SKM-1 (cell line): ENCODE measurements around the gene MRAP2.
"Not testable (repeated sequence)": the region's sequence is repeated elsewhere in the genome, so short reads cannot be mapped to it uniquely, and the experiment has no call there.

Source experiments
- DNase-seq: peaks from one replicate; lab custom pipeline; 2025; ENCODE audit not compliant: unreplicated experiment; lab: John Stamatoyannopoulos, UW

The MRAP2 gene

DNA sequence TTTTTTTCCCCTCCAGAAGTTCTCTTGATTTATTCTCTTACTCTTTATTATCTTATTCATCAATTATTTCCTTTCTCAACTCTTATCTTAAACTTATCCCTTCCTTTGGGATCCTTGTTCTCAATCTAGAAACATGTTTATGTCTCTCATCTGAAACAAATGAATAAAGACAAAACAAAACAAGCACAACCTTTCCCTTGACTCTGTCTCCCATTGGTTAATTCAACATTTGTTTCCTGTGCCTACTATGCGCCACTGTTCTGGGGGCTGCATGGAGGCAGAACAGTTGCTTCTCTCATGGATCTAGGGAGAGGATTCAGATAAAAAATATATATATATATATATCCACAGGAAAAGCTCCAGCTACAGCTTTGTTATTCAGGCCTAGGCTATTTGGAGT is 5.2 kb upstream of the MRAP2 start:
- DNase-seq: no peak

DNA sequence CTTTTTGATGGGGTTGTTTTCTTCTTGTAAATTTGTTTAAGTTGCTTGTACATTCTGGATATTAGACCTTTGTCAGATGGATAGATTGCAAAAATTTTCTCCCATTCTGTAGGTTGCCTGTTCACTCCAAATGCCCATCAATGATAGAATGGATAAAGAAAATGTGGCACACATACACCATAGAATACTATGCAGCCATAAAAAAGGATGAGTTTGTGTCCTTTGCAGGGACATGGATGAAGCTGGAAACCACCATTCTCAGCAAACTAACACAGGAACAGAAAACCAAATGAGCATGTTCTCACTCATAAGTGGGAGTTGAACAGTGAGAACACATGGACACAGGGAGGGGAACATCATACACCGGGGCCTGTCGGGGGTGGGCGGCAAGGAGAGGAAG is 1.6 kb upstream of the MRAP2 start:
- DNase-seq: not testable (repeated sequence)

DNA sequence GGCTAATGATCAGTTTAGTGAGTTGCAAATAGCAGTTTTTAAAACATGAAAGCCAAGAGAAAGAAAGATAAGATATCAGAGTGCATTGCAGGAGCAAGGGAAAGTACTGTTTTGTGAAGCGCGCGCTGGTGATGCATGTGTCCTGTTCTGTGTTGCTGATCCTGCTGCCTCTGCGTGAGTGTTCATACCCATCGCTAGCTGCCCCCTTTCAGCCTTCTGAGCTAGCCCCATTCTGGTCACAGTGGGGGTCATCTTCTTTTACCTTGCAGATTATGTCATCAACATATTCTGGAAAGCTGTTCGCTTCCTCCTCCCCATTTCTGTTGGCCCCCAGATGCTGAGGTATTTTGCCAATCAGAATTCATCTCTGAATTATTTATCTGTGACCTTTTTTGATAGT is 1.9 kb downstream of the MRAP2 start:
- DNase-seq: no peak

DNA sequence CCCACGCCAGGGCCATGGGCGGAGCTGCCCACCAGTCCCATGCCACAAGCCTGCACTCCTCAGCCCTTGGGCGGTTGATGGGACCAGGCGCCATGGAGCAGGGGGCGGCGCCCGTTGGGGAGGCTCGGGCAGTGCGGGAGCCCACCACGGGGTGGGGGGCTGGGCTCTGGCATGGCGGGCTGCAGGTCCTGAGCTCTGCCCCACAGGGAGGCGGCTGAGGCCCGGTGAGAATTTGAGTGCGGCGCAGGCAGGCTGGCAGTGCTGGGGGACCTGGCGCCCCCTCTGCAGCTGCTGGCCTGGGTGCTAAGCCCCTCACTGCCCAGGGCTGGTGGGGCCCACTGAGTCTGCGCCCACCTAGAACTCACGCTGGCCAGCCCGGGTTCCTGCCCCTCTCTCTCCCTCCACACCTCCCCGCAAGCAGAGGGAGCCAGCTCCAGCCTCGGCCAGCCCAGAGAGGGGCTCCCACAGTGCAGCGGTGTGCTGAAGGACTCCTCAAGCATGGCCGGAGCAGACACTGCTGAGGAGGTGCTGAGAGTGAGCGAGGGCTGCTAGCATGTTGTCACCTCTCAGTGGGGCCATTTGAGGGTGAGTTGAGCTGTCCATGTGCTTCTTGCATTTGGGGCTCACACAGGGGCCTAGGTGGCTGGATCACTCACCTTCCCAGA is 4.0 kb downstream of the MRAP2 start:
- DNase-seq: no peak

DNA sequence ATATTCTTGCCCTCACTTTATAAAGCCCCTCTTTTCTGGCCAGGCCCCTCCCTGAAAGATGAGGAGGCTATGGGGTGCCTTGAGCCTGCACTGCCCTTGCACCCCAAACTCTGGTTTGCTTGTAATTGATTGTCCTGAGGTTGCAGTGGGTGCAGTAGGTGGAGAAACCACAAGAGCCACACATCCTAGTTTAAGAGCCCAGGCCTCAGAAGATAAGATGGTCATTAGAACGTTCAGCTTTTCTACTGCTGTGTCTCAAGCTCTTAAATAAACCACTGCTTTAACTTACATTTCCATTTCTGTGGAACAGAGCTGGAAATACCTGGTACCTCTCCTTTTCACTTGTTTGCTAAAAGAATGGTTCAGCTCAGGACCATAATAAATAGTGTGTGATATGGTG is 9.0 kb downstream of the MRAP2 start:
- no peak for DNase-seq

DNA sequence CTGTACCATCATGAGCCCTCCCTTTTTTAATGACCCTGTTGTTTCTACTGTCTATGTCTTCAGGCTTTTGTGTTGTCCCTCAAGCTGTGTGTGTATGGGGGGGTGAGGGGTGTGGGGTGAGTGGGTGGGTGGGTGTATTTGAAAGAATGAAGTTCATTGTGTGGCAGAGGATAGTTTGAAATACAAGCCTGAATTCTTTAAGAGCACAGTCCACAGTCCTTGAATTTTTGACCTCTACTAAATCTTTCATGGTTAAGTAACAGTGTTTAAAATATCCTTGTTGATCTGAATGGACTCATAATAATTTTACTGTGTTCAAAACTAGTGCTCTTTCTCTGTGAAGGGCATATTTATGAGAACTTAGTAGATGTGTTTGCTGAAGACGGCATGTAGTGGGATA is 10.0 kb downstream of the MRAP2 start:
- DNase-seq: no peak

DNA sequence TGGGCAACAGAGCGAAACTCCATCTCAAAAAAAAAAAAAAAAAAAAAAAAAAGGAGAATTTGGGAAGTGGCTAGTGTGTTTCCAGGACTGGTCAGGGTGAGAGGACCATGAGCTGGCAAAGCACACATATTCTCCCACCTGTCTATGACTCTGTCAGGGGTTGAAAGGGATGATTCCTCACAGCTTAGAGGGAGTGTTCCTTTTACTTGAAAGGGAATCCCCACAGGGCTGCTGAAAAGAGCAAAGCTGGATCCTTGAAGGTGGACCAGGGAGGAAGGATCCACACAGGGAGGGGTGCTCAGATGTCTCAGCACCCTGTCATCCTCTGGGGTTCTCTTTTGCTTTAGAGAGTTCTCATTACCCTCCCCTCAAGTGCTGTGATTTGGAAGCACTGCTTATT is 13.2 kb downstream of the MRAP2 start:
- no peak for DNase-seq

DNA sequence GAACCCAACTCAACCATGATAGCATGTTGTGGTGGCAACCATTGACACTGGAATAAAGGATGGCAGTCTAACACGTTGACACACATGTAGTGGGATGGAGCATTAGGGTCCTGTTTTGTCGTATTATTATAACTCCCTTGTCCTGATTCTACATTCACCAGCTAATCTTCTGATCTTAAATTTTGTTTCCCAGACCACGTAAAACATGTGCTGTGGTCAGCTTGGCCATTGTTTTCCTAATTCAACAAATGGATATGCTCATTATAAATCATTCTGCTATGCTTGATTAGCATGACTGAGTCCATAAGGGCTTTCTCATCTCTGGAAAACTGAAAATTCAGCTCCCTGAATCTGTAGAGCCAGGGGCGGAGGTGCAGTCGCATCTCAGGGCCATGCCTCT is 15.0 kb downstream of the MRAP2 start:
- DNase-seq: no peak

DNA sequence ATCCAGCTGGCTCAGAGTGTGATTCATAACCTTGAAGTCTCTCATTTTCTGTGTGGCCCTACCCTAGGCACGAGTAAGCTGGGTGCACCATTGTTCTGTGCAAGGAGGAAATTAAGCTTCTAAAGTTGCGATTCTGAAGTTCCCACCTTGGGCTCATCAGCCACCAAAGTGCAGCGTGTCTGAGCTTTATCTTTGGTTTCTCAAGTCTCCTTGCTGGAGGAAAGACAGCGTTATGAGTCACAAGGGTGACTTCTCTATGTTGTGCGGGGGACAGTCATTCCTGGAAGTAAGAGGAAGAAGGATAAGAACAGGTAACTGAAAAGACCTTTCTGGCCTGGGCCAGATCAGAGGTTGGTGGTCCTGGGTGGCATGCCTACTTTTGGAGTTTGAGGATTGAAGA is 16.8 kb downstream of the MRAP2 start:
- no peak for DNase-seq

DNA sequence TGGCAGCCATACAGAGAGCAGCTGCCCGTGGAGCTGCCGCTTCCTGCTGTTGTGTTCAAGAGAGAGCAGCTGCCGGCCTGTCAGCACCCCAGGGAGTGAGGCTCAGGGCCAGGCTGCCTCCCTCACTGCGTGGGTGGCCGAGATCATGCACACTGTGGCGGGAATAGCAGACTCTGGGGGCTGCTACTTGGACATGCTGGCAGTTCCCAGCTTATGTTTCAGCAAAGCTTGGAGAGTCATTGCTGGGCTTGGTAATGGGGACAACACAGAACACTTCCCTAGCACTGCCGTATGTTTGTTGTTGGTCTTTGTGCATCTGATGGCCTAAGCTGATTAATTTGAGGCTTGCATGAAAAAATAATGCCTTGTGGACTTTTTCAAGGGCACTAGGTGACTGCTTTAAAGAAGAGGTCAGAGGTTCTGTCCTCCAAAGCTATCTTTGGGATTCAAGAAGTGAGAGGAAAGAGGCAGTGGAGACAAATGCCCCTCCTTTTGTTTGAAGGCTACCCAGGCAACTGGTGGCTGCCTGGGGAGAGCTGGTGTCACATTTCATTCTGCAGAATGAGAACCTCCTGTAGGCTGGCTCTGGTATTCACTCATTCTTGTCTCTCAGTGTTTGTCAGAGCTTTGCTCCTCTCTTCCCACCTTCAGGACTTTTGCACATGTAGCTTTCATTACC is 18.8 kb downstream of the MRAP2 start:
- no peak for DNase-seq

DNA sequence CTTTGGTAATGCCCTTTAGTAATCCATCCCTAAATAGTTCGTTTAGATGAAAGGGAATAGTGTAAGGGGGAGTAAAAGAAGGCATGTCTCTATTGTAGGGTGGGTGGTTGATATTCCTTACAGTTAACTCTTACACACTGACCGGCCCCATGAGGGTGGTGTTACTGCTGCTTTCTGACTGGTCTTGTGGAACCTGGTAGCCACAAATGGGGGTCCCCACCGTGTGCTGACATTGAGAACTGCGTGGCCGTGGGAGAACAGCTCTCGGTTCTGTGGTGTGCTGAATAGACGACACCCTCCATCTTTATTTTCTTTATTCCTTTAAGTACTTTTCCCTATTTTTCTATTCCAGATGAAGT is 19.3 kb downstream of the MRAP2 start:
- DNase-seq: no peak

DNA sequence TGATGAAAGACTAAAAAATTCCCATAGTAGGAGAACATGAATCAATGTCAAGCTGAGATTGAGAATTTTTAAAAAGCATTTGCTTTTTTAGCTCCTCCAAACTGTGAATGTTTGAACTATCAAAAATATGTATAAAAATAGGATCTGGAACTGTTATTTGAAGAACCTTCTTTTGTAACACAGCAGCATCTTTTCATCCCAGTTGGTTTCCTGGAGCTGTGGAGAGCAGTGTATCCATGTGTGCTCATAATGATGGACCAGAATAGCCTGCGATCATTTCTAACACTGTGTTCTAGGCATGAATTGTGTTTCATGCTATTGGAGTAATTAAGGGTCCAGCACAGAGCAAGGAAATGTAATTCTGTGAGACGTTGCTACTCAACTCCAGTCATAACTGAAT is 22.1 kb downstream of the MRAP2 start:
- DNase-seq: no peak

DNA sequence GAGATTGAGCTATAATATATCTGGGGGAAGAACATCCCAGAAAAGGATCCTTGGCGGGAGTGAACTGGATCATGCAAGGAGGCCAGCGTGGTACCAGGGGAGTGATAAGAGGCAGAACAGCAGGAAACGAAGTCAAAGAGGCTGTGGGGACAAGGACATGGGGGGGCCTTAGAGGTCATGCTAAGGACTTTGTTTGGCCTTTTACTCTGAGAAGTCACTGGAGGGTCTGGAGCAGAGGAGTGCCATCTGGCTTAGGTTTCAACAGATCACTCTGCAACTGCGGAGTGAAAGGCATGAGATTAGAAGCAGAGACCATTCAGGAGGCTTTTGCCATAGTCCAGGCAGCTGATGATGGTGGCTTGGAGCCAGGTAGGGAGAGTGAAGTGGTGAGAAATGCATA is 24.3 kb downstream of the MRAP2 start:
- DNase-seq: no peak

DNA sequence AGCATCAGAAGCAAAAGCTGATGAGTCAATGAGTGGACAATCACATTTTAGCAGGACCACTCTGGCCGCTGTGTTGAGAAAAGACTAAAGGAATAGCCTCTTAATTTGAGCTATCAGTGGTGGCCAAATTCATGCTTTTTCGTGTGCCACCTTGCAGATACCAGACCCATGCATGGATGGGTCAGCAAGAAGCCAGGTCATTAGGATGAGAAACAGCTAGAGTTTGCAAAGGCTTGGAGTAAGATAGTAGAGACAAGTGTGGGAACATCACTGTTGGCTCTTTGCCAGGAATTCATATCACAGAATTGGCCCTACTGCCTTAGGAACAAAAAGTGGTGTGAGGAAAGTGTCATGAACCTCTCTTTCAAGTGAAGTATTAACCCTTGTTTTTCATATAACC is 25.5 kb downstream of the MRAP2 start:
- no peak for DNase-seq

DNA sequence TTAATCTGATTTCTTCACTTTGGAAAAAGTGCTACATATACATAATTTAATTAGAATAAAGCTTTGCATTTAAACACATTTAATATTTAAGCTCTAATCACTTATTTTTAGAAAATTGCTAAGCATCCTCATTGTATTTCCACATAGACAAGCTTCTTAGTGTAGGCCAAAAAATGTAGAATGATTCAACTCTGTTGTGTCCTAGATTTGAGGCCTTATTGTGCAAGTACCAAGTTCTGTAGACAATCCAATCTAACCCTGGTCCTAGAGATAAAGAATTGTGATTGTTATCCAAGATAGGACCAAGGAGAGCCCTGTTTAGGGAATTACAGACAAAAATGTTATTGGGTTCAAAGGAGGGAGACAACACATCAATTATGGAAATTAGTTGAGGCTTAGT is 27.6 kb downstream of the MRAP2 start:
- DNase-seq: no peak

DNA sequence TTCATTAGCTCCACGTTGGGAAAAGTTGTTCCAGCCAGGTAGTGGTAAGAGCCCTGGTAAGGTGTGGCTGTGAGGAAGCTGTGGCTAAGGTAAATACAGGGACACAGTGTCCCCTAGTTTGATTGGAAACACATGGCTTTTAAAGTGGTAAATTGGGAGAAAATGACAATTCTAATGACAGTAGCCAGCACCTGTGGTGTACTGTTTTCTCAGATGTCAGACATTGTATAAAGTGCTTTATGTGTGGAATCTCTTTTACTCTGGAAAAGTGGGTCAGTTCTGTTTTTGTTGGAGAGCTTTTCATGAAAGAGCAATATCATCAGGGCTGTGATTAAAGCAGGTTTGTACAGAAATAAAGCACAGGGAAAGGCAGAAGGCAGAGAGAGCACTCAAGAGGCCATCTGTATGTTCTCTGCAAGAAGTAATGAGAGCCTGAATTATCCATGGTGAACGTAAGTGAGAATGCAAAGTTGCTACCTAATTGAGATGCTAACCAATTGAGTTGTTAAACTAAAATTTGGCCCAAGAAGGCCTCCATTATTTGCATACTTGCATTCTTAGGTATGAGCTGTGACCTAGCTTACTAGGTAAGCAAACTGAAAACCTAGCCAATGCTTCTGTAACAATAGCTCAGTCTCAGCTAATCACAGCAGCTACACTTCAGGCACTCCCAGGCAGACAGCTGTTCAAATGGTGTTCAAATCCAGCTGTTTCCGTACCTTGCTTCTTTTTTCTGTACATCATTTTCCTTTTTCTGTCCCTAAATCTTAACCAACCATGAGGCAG is 28.2 kb downstream of the MRAP2 start:
- DNase-seq: no peak

DNA sequence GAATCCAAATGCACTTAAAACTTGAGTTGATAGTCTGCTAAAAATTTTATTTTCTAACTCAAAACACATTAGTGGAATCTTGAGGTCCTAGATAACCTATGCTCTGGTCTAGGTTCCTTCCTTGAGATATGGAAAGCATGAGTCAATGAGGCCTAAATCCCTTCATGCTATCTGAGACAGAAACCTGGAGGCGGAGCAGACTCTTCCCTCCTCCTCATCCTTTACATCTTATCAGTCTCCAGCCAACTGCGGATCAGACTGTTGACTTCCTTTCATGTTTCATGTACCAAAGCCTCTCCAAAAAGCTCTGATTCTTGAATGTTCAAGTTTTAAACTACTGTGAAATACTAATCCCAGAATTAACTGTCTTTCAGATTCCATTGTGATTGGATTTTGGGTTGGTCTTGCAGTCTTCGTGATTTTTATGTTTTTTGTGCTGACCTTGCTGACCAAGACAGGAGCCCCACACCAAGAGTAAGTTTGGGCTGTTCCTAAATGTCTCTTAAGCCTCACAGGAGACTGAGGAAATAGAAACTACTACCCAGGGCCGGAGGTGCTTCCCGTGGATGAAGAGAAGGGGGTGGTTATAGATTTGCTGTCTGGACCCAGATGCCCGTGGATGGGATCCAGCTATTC is 29.1 kb downstream of the MRAP2 start:
- DNase-seq: no peak

DNA sequence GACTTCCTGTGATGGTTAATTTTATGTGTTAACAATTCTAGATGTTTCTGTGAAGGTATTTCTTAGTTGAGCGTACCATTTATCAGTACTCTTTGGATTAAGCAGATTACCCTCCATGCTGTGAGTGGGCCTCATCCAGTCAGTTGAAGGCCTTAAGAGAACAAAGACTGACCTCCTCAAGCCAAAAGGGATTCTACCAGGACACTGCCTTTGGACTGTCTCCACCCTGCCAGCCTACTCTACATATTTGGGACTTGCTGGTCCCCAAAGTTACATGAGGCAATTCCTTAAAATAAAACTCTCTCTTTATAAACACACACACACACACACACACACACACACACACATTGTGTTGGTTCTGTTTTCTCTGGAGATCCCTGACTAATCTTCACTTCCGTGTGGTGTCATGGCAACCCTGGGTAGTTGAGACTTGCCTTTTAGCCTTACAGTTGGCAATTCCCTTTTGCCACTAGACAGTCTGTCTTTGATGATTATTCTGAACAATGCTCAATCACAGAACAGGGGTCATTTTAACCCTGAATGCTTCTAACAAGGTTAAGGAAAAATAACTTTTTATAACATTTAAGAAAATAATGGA is 32.2 kb downstream of the MRAP2 start:
- no peak for DNase-seq

DNA sequence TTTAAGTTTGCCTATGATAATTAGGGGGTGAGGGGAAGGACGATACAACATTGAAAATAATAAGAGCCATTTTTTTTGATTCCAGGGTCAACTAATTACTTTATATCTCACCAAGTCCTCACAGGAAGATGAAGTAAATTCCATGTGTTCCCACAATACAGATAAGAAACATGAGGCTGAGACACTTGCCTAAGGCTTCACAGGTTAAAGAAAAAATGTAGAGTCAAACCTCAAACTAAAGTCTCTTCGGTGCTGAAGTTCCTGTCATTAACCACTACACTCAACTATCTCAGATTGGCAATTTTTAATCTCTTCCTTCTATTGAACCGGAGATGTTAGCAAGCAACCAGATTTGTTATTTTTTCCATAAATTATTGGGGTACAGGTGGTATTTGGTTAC is 33.0 kb downstream of the MRAP2 start:
- no peak for DNase-seq

DNA sequence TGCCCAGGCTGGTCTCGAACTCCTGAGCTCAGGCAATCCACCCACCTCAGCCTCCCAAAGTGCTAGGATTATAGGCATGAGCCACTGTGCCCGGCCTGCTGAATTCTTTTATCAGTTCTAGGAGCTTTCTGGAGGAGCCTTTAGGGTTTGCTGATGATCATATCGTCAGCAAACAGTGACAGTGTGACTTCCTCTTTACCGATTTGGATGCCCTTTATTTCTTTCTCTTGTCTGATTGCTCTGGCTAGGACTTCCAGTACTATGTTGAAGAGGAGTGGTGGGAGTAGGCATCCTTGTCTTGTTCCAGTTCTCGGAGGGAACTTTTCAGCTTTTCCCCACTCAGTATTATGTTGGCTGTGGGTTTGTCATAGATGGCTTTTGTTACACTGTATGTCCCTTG is 35.3 kb downstream of the MRAP2 start:
- DNase-seq: not testable (repeated sequence)

DNA sequence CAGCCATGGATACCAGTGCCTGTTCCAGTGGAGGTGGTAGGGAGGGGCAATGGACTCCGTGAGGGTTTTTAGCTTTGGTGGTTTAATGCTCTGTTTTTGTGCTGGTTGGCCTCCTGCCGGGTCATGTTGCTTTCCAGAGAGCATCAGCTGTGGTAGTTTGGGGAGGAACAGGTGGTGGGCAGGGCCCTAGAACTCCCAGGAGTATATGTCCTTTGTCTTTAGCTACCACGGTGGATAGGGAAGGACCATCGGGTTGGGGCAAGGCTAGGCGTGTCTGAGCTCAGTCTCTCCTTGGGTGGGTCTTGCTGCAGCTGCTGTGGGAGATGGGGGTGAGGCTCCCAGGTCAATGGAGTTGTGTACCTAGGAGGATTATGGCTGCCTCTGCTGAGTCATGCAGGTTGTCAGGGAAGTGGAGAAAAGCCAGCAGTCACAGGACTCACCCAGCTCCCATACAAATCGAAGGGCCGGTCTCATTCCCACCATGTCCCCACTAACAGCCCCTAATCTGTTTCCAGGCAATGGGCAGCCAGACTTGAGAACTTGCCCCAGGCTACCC is 38.9 kb downstream of the MRAP2 start:
- DNase-seq: no peak
